Measurements from ENCODE around the gene CD22.
"Not testable (repeated sequence)": the region's sequence is repeated elsewhere in the genome, so short reads cannot be mapped to it uniquely, and the experiment has no call there.

The CD22 gene

DNA sequence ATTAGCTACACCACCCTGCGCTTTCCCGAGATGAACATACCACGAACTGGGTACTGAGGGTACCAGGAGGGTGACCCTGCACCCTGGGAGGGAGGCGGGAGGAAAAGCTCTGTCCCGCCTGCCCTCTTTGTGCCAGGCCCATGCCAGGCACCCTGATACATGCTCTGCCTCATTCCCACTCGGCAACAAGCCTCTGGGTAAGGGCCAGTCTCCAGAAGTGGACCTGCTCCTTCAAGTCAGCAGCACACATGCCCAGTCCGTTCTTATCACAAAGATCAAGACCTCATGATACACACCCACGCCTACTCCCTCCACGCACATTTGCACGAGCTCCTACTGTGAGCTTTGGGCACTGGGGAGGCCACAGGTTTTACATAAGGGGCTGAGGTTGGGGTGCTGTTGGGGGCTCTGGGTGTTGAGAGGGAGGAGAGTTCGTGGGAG lies 16.7 kb downstream of the CD22 start:
- DNase-seq = no peak

DNA sequence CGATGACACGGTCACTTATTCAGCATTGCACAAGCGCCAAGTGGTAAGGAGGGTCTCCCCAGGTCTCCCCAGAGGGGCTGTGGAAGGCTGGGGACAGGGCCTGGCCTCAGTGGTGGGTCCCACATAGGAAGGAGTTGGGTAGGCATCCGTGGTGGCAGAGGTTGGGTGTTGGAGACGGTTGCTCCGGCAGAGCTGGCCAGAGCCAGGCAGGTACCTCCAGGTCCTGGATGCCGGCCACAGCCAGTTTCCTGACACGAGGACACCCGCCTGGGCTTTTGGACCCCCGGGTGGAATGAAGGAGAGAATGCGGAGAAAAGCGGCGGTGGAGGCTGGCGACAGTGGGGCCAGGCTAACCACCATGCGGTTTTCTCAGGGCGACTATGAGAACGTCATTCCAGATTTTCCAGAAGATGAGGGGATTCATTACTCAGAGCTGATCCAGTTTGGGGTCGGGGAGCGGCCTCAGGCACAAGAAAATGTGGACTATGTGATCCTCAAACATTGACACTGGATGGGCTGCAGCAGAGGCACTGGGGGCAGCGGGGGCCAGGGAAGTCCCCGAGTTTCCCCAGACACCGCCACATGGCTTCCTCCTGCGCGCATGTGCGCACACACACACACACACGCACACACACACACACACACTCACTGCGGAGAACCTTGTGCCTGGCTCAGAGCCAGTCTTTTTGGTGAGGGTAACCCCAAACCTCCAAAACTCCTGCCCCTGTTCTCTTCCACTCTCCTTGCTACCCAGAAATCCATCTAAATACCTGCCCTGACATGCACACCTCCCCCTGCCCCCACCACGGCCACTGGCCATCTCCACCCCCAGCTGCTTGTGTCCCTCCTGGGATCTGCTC lies 17.4 kb downstream of the CD22 start:
- DNase-seq = no peak

DNA sequence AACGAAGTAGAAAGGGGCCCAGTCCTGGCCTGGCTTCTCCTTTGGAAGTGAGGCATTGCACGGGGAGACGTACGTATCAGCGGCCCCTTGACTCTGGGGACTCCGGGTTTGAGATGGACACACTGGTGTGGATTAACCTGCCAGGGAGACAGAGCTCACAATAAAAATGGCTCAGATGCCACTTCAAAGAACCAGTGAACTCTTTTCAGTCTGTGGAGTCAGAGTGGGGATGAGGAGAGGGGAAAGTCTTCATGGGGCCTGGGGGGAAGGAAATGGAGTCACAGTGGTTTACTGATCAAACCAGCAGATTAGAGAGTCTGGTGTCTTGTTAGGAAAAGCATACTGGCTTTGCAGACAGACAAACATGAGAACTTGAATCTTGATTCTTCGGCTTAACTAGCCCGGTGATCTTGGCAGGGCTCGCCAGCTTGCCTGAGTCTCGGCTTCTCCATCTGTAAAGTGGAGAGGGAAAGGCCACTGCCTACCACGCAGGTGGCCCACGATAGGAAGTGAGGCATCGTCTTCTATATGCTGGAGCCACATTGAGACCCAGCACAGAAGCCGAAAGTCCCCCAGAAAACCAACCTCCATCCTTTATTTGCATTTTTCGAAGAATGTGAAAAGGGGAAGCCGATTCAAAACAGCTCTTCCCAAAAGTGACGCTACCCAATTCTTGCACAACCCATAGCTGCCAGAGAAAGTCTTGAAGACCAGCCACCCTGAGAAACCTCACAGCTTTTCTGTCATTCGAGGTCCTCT lies 18.4 kb downstream of the CD22 start, which contains the start of gene FFAR1:
TSS of gene FFAR1 (plus strand) at position 732 of the 759 bp plus-strand sequence. CDS start 3,650 bp downstream, outside the sequence.
- no peak for DNase-seq

DNA sequence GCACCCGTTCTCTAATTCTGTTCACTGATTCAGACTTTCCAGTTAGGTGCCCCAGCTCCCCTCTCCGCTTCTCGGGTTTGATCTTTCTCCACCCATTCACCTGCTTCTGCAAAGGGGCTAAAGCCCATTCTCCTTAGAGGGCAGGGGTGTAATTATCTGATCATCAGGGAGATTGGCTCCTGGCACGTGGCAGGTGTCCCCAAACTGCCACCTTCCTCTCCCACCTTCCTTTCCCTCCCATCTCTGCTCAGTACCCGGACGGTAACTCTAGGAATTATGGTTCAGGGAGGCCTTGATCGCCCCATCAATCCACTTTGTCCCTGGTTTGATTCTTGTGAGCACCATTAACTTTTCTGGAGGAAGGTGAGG lies 18.9 kb downstream of the CD22 start:
- no peak for DNase-seq

DNA sequence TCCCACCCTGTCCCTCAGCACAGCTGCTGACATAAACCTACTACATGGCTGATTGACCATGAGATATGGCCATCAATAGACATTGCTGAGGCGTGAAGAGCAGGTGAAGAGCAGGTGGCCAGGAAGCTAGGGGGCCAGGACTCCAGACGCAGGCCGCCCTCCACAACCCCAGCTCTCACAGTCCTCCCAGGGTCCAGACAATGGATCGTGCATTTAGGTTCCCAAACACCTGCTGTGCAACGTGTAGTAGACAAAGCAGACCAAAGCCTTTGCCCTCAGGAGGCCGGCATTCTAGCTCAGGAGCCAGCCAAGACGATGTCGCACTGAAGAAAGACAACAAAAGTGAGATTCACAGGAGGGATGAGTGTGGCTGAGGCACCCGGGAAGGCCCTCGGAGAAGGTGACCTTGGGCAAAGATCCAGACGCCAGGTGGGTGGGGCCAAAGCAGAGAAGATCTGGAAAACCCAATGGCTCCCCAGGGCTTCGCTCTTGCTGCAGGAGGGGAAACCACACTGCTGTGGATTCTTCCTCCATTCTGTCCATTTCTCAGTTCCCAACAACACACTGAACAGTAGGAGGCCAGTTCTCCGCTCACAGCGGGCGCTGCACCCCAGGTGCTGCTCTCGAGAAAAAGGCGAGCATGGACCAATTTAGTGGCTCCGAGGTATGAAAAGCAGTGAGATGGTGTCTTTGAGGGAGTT lies 20.1 kb downstream of the CD22 start:
- DNase-seq = no peak

DNA sequence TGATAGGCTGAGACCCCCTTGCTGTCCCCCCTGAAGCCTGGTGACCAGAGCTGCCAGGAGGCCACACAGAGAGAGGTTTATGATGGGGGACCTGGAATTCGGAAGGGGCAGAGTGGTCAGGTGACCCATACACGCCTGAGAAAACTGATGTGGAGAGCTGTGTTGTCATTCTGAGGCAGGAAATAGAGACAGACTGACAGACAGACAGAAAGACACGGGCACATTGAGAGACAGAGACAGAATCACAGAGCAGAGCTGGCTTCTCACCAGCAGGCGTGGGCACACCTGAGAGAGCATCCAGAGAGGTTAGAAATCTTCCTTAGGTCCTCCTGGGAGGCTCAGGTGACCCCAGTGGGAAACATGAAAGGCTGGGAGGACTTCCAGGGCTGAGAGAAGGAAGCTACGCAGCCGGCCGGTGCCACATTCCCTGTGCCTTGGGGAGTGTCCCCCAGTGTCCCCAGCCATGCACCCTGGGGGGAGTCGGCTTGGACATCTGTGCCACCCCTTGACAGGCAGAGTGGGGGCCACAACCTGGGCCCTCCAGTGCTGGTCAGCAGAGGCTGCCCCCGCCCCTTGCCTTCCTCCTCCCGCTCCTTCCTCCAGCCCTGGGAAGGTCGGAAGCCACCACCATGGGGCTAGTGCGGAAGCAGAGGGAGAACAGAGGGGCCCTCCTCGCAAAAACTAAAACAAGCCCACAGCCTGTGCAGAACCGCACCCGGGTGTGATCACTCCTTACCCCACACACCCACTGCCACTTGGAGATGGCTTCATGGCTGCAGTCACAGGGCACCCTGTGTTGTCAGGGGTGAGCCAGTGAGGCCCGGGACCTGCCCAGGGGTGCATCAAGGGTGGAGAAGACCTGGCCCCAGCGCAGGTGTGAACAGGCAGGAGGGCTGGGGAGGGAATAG lies 20.9 kb downstream of the CD22 start:
- no peak for DNase-seq

DNA sequence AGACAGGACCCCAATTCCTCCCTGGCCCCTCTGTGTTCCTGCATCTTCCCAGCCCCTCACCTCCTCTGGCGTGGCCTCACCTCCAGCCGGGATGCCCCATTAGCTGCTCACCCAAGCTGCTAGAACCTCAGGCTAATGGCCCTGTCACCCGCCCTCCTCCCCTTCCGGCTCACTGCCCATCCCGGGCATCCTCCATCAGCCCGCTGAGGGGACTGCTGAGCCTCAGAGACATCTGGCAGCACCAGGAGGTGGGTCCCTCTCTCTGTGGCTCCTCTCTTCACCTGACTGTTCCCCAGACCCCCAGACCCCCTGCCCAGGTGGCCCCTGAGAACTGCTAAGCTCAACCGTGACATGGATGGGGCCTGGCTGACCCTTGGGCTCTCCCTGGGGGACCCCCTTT lies 21.6 kb downstream of the CD22 start:
- DNase-seq = no peak

DNA sequence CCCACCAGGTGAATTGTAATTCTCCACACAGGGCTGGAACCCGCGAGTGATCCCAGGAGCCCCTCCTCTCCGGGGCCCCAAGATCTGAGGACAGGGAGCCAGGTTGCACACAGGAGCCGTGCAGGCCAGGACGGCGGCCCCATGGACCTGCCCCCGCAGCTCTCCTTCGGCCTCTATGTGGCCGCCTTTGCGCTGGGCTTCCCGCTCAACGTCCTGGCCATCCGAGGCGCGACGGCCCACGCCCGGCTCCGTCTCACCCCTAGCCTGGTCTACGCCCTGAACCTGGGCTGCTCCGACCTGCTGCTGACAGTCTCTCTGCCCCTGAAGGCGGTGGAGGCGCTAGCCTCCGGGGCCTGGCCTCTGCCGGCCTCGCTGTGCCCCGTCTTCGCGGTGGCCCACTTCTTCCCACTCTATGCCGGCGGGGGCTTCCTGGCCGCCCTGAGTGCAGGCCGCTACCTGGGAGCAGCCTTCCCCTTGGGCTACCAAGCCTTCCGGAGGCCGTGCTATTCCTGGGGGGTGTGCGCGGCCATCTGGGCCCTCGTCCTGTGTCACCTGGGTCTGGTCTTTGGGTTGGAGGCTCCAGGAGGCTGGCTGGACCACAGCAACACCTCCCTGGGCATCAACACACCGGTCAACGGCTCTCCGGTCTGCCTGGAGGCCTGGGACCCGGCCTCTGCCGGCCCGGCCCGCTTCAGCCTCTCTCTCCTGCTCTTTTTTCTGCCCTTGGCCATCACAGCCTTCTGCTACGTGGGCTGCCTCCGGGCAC lies 22.6 kb downstream of the CD22 start:
- no peak for DNase-seq

DNA sequence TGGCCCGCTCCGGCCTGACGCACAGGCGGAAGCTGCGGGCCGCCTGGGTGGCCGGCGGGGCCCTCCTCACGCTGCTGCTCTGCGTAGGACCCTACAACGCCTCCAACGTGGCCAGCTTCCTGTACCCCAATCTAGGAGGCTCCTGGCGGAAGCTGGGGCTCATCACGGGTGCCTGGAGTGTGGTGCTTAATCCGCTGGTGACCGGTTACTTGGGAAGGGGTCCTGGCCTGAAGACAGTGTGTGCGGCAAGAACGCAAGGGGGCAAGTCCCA lies 23.1 kb downstream of the CD22 start:
- DNase-seq = no peak

DNA sequence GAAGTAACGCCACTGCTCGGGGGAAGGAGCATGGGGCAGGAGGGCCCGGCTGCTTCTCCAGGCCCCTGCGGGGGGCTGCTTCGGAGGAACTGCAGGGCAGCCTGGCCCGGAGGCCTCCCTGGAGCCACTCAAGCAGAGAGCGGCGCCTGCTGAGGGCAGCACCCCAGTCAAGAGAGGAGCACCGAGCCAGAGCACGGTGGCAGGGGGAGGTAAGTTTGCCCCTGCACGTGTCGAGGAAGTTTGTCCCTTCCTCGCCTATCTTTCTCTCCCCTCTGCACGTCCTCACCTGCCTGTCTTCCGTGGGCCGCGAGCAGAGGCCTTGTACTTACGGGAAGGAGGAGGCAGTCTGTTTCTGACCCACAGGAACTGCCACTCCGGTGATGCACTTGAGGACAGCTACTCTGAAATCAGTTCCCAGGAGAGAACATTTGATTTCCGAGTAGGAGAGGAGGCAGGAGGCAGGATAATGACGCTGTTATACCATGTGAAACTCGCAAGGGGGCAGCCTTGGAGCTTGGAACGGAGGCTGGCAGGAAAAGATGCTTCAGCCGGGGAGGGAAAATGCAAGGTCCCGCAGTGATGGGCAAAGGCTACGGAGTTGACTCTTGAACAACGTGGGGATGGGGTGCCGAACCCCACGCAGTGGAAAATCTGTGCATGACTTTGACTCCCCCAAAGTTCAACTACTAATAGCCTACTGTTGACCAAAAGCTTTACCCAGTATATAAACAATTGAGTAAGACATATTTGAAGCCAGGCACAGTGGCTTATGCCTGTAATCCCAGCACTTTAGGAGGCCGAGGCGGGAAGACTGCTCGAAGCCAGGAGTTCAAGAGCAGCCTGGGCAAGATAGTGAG lies 23.7 kb downstream of the CD22 start:
- peak; percentile 78 for DNase-seq

DNA sequence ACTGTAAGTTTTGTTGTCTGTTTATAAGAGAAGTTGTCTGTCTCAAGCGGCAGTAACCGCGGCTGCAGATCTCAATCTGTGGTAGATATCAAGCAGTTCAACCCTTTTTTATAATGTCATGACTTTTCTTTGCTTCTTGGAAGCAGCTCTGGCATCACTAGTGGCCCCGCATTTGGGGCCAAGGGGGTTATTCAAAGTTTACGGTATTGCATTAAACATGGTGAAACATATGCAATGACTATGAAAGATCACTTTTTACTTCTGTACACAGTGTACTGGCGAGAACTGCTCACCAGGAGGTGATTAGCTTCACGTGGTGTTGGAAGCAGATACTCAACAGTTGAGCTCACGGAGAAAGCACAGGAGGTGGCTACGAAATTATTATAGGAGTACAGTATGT lies 24.6 kb downstream of the CD22 start:
- no peak for DNase-seq

DNA sequence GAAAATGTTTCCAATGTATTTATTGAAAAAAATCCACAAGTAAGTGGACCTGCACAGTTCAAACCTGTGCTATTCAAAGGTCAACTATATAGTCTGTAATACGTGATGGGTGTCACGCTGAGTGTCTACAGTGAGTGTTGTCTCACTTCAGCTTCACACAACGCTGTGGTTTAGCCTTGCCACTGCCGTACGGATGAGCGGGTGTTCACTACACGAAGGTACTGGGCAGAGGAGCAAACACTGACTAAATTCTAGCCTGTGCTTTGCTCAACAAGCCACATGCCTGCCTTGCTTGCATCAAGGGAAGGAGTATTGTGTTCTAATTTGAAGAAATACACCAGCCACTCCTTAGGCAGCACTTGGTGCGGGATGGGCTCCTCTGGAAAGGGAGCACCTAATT lies 25.9 kb downstream of the CD22 start:
- DNase-seq = no peak

DNA sequence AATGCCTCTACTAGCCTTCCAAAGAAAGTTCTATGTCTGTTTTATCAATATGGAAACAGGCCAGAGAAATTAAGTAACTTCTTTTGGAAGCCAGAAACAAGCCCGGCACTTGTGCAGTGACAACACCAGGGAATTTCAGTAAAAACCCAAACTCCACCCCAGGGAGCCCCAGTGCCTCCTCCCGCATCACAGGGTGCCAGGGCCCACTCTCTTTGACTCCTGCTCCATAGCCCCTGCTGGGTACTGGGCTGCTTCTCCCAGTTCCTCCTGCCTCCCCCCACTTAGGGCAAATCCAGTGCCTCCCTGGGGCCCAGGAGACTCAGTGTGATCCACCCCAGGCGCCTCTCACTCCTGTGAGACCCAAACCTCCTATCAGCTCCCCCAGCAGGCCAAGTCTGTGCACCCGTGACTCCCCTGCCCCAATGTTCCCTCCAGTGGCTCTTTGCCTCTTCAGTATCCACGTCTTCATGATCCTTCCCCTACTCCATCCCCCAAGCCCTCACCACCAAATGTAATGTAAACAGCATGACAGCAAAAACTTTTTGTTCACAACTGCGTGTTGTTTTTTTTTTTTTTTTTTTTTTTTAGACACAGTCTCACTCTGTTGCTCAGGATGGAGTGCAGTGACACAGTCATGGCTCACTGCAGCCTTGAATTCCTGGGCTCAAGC lies 26.9 kb downstream of the CD22 start:
- DNase-seq = no peak

DNA sequence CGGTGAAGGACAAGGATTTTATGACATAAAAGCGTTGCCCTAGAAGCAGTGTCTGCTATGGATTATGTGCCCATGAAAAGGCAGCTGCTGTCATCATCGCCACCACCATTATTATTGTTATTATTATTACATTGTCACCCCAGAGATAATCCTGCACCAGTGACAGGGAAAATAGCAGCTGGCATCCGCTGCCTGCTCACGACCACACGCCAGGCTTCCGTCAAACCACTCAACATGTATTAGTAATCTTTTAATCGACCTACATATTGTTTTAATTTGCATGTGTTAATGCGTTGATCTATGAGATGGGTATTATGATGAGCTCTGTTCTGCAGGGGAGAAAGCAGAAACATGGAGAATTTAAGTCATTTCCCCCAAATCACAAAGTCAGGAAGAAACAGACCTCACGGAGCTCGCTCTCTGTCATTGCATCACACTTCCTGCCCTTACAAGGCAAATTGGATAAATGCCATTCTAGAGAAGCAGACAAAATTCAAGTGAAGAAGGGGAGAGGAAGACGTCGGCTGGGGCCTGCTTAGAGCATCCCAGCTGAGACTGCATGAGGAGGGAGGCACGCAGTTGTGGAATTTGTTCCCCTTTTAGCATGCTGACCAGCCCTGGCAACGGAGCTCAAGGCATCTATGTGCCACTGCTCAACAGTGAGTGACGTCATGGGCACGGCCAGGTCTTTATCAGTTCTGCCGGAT lies 29.0 kb downstream of the CD22 start, which contains the start of gene FFAR3:
TSS of gene FFAR3 (plus strand) at position 594 of the 707 bp plus-strand sequence. CDS start 431 bp downstream, outside the sequence.
- no peak for DNase-seq

DNA sequence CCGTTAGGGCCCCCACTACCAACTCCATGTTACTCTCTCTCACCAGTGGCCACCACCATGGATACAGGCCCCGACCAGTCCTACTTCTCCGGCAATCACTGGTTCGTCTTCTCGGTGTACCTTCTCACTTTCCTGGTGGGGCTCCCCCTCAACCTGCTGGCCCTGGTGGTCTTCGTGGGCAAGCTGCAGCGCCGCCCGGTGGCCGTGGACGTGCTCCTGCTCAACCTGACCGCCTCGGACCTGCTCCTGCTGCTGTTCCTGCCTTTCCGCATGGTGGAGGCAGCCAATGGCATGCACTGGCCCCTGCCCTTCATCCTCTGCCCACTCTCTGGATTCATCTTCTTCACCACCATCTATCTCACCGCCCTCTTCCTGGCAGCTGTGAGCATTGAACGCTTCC lies 29.8 kb downstream of the CD22 start:
- not testable (repeated sequence) for DNase-seq

DNA sequence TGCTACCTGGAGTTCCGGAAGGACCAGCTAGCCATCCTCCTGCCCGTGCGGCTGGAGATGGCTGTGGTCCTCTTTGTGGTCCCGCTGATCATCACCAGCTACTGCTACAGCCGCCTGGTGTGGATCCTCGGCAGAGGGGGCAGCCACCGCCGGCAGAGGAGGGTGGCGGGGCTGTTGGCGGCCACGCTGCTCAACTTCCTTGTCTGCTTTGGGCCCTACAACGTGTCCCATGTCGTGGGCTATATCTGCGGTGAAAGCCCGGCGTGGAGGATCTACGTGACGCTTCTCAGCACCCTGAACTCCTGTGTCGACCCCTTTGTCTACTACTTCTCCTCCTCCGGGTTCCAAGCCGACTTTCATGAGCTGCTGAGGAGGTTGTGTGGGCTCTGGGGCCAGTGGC lies 30.4 kb downstream of the CD22 start:
- DNase-seq = not testable (repeated sequence)

DNA sequence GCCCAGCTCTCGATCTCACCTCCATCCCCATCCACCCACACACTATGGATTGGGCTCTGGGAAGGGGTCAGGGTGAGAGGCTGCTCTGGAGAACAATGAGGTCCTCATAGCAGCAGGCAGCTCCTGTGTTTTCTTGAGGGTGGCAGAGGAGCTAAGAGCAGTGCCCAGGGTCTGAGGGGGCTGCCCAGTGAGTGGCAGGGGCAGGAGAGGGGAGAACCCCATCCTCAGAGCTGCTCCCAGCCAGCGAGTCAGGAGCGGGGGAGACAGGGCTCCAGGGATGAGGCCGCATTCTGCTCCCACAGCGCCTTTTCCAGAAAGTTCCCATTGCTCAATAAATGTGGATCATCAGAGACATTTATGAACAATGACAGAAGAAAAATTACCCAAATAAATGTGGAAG lies 31.1 kb downstream of the CD22 start:
- DNase-seq = not testable (repeated sequence)

DNA sequence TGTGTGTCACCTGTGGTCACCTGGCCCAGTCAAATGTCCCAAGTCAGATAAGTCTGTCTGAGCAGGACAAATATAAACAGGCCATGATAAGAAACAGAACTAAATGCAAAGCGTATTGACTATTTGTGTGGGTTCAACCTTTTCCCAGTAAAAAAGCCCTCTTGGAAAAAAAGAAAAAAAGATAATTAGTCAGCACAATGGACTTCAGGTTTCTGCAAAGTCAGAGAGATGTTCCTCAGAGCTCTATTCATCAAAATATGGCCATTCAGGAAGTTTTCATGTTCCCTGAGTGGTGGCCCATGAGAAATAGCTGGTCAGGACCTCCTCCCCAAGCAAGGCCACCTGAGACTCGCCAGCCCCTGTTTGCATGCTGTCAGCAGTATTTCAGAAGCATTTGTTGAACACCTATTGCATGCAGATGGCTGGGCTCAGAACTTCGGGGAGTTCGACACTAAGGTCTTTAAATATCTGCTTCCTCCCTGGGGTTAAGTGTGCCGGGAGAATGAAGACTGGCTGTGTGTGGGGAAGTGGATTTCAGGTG lies 32.0 kb downstream of the CD22 start:
- DNase-seq = no peak
